Transverse colon (tissue), 4 donors: ENCODE measurements around the gene DOCK9. TPM values are rescaled to one million over a fixed set of nuclear protein-coding genes. Genes with fewer than 3 reads are reported as not detected.

Source experiments
- DNase-seq: peaks from one replicate; pipeline ENCODE4 v3.0.0-alpha.2; 2019
- H3K27ac ChIP-seq, 4 donors: fragments of 200-600 bp; sonication (generic); 2 replicates each; pipeline ENCODE4 v1.5.1; 2016 to 2018; ENCODE audit warnings: inconsistent platforms in 4 of 4
- H3K27me3 ChIP-seq: fragments of 200-600 bp; sonication (generic); 2 replicates; pipeline ENCODE4 v1.5.1; 2017; ENCODE audit warnings: inconsistent platforms
- H3K36me3 ChIP-seq, 4 donors: fragments of 200-600 bp; sonication (generic); 2 replicates each; pipeline ENCODE4 v1.5.1; 2017 to 2019; ENCODE audit warnings: inconsistent platforms in 4 of 4
- H3K4me1 ChIP-seq, 4 donors: fragments of 200-600 bp; sonication (generic); 2 replicates each; pipeline ENCODE4 v1.5.1; 2017 to 2020; ENCODE audit warnings: inconsistent platforms in 4 of 4
- H3K4me3 ChIP-seq, 4 donors: fragments of 200-600 bp; sonication (generic); 1 replicate in 1 of 4; 2 replicates in 3 of 4; pipeline versions ENCODE4 v1.5.1 to v1.6.1; 2017 to 2019; ENCODE audit warnings: inconsistent platforms in 4 of 4
- H3K9me3 ChIP-seq, 2 donors: fragments of 200-600 bp; sonication (generic); 2 replicates each; pipeline ENCODE4 v1.5.1; 2017 to 2019; ENCODE audit warnings: inconsistent platforms in 2 of 2
- EP300 ChIP-seq: sonication (generic); formaldehyde crosslinking; IDR thresholded peaks from one replicate; pipeline ENCODE4 v1.6.1; 2017; ENCODE audit warnings: antibody characterized with exemption, low read depth
- POLR2A ChIP-seq: fragments of 450-650 bp; IDR thresholded peaks from one replicate; pipeline ENCODE4 v1.6.1; 2016; ENCODE audit warnings: antibody characterized with exemption, mild to moderate bottlenecking, moderate library complexity
- POLR2AphosphoS5 ChIP-seq, 3 donors: sonication (generic); formaldehyde crosslinking; IDR thresholded peaks; one replicate each; pipeline ENCODE4 v1.6.1; 2016; ENCODE audit warnings: antibody characterized with exemption in 3 of 3
- WGBS, 2 donors: methylation state at CpG; one replicate each; pipeline ENCODE4 v1.1.5; 2018; ENCODE audit warnings: low coverage in 1 of 2; 5-methylcytosine and 5-hydroxymethylcytosine counted together
- in situ Hi-C, 4 donors: fragments of 200-750 bp; cut with MboI; loops; one replicate each; pipeline versions ENCODE4 v1.15.0 to v1.15.1; 2017; ENCODE audit warnings: low sequenced_read_pairs in 3 of 4, low pct_ligation_motif_present in 1 of 4, low pct_unique_long_range_greater_than_20kb in 1 of 4
- intact Hi-C: fragments of 100-400 bp; cut with DNase I; formaldehyde crosslinking; loops from one replicate; pipeline ENCODE4 v1.15.1; 2023; ENCODE audit warnings: low total_unique reads
- total RNA-seq, 4 donors: library from RNA; depleted of rRNA; stranded (reverse); fragments of >200 nt; gene quantifications; one replicate each; pipeline ENCODE4 v1.1.0, GENCODE V29; 2016
- TF ChIP-seq, protein P1 (sequence below), 5 experiments: fragments of 200-600 bp in 3 of 5; fragments of 450-650 bp in 2 of 5; sonication (generic) in 3 of 5; IDR thresholded peaks; 1 replicate in 2 of 5; 2 replicates in 3 of 5; pipeline ENCODE4 v1.5.1; 2016 to 2017; ENCODE audit warnings: antibody characterized with exemption in 5 of 5, inconsistent platforms in 3 of 5, mild to moderate bottlenecking in 2 of 5, moderate library complexity in 1 of 5

The DOCK9 gene
- total RNA-seq, 4 donors from 2014 or later, result 44.5 to 120 (median 71.4) TPM

GRCh38 chr13:98978280-98978679 is 416 bp upstream of the DOCK9 start:
- peak overlapping the region in 2 of 4 donors; percentile 17 to 48 for H3K4me3 ChIP-seq
- WGBS, 2 donors, result 15 to 19% methylated on average over 3 of the region's 3 CpGs
- no peak for DNase-seq

DNA sequence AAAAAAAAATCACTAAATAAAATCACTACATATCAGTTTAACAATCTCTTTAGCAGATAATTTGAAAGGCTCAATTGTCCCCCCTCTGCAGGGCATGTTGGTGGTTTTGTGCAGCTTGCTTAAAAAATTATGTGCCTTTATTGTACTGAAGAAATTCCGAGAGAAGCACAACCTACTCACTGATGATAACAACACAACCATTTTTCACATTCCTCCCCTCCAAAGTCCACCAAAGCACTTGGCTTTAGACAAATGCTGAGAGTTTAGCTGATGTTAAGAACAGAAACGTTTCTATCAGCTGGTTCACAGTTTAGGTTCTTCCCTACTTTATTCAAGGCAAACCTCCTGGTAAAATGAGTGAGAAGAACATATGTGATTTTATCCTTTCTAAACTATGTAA is 923 bp downstream of the DOCK9 start:
- peak overlapping the region in 1 of 4 donors; percentile 48 for H3K4me3 ChIP-seq
- H3K27me3 ChIP-seq, result no peaks in the 10 kb centered on the region
- peak overlapping the region in 3 of 4 donors; percentile 50 to 71 (median 63) for H3K27ac ChIP-seq
- peaks cover 22 to 43% (median 24%) of the 10 kb centered on the region in 4 donors for H3K4me1 ChIP-seq
- TF ChIP-seq POLR2A (no peak), POLR2AphosphoS5 (IDR thresholded peaks at IDR 0.05) (no peak)
- TF ChIP-seq, protein P1, sequence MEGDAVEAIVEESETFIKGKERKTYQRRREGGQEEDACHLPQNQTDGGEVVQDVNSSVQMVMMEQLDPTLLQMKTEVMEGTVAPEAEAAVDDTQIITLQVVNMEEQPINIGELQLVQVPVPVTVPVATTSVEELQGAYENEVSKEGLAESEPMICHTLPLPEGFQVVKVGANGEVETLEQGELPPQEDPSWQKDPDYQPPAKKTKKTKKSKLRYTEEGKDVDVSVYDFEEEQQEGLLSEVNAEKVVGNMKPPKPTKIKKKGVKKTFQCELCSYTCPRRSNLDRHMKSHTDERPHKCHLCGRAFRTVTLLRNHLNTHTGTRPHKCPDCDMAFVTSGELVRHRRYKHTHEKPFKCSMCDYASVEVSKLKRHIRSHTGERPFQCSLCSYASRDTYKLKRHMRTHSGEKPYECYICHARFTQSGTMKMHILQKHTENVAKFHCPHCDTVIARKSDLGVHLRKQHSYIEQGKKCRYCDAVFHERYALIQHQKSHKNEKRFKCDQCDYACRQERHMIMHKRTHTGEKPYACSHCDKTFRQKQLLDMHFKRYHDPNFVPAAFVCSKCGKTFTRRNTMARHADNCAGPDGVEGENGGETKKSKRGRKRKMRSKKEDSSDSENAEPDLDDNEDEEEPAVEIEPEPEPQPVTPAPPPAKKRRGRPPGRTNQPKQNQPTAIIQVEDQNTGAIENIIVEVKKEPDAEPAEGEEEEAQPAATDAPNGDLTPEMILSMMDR (IDR thresholded peaks at IDR 0.05), result no peak
- 27 to 40% methylated on average over 2 of the region's 2 CpGs for WGBS, 2 donors
- DNase-seq, result no peak
- intact Hi-C loops, result no loop called here
- no peaks in the 10 kb centered on the region for H3K9me3 ChIP-seq
- in situ Hi-C loops, result no loop called here
- H3K36me3 ChIP-seq, result no peaks in the 10 kb centered on the region

More at GRCh38 chr13:98978280-98978679, 416 bp upstream of the DOCK9 start:
- Histone ChIP-seq H3K27ac (peak overlapping the region; percentile 50 to 71 (median 67)), H3K9me3 (no peaks in the 10 kb centered on the region), H3K27me3 (no peaks in the 10 kb centered on the region), H3K36me3 (no peaks in the 10 kb centered on the region), H3K4me1 (peaks cover 21 to 37% (median 22%) of the 10 kb centered on the region in 4 donors)
- in situ Hi-C loops, result no loop called here
- intact Hi-C loops, result no loop called here
- no peak for TF ChIP-seq POLR2A
- TF ChIP-seq, protein P1 (IDR thresholded peaks at IDR 0.05), result no peak
- no peak for TF ChIP-seq POLR2AphosphoS5 (IDR thresholded peaks at IDR 0.05)
- TF ChIP-seq EP300, result no peak

GRCh38 chr13:98976338-98976737 is 1.5 kb downstream of the DOCK9 start:
- Histone ChIP-seq H3K4me3 (no peak overlapping the region), H3K27ac (peak overlapping the region in 2 of 4 donors; percentile 3 to 8), H3K9me3 (no peaks in the 10 kb centered on the region), H3K27me3 (no peaks in the 10 kb centered on the region), H3K36me3 (no peaks in the 10 kb centered on the region), H3K4me1 (peaks cover 22 to 45% (median 24%) of the 10 kb centered on the region in 4 donors)
- intact Hi-C loops, result no loop called here
- TF ChIP-seq EP300 (no peak), POLR2AphosphoS5 (IDR thresholded peaks at IDR 0.05) (no peak), POLR2A (no peak)
- TF ChIP-seq, protein P1 (IDR thresholded peaks at IDR 0.05), result no peak
- DNase-seq, result no peak
- in situ Hi-C loops, result no loop called here

DNA sequence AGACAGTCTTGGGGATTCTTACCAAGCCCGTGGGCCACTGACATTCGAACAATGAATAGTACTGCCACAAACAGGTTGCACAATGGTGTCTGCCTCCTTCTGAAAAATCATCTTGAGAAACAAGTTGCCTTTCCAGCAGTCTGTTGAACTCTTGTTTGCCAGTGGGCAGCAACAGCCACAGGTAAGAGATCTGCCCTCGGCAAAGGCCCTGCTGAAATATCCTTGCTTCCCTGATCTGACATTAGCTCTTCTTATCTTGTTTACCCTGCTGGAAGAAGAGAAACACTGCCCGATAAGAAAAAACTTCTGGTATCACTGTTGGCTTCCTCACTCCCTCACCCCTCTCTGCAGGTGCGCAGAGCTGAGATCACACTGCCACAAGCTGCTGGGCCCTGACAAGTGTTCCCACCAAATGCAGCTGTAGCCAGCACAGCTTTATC is 2.0 kb downstream of the DOCK9 start:
- no peak for DNase-seq
- 32 to 62% methylated on average over 3 to 5 of the region's 5 CpGs for WGBS, 2 donors
- H3K27ac ChIP-seq, result peak overlapping the region in 2 of 4 donors; percentile 3 to 8
- intact Hi-C loops, result no loop called here
- H3K9me3 ChIP-seq, result no peaks in the 10 kb centered on the region
- H3K4me3 ChIP-seq, result no peak overlapping the region
- H3K36me3 ChIP-seq, result no peaks in the 10 kb centered on the region
- H3K27me3 ChIP-seq, result no peaks in the 10 kb centered on the region
- peaks cover 22 to 45% (median 24%) of the 10 kb centered on the region in 4 donors for H3K4me1 ChIP-seq
- TF ChIP-seq POLR2AphosphoS5 (IDR thresholded peaks at IDR 0.05), result no peak
- TF ChIP-seq POLR2A, result no peak
- TF ChIP-seq, protein P1 (IDR thresholded peaks at IDR 0.05), result no peak
- TF ChIP-seq EP300, result no peak
- in situ Hi-C loops, result no loop called here
